HepG2 (cell line): ENCODE results near the gene ROS1. TPM values are rescaled to one million over a fixed set of nuclear protein-coding genes. Genes with fewer than 3 reads are reported as not detected.

Experiments
- ATAC-seq: fragments of 200-7000 bp; cut with Tn5 transposase; 3 replicates; pipeline ENCODE4 v1.9.1; 2020; ENCODE audit warnings: mild to moderate bottlenecking, moderate library complexity
- BruUV-seq: library from RNA; stranded (reverse); fragments of 400-500 nt; replicated peaks from 2 replicates; lab custom pipeline; 2021; lab: Mats Ljungman, UMichigan
- CTCF ChIA-PET: fragments of 300-600 bp; formaldehyde crosslinking; extraction: SDS; loops from one replicate; lab custom pipeline; 2021; ENCODE audit warnings: low total read pairs, inconsistent platforms, low intra/inter-chr PET ratio; lab: Yijun Ruan, JAX
- POLR2A ChIA-PET: fragments of 350-600 bp; sonication (Branson Sonifier 250); formaldehyde crosslinking; loops from one replicate; lab custom pipeline; 2020; ENCODE audit warnings: antibody characterized with exemption, inconsistent platforms; lab: Yijun Ruan, JAX
- DNase-seq: peaks from one replicate; pipeline ENCODE4 v3.0.0-alpha.2; 2015; ENCODE audit warnings: low spot score
- FAIRE-seq: peaks from 3 replicates; lab custom pipeline; 2011; peaks lifted over from hg19 to GRCh38; lab: Jason Lieb, UNC
- H2AFZ ChIP-seq: one replicate; pipeline ENCODE4 v1.6.1; 2011; ENCODE audit warnings: low read length, inconsistent platforms
- H3K27ac ChIP-seq: fragments of 300-600 bp; 3 replicates; pipeline ENCODE4 v1.8.0; 2011; ENCODE audit warnings: mixed run types, mild to moderate bottlenecking, mixed read lengths, low read length, inconsistent platforms; ENCODE audit not compliant: insufficient read depth; ENCODE audit errors: extremely low read length
- H3K27me3 ChIP-seq, 2 experiments: fragments of 200-600 bp in 1 of 2; 2 replicates in 1 of 2; 3 replicates in 1 of 2; pipeline versions ENCODE4 v1.6.0 to v1.8.0; 2011; ENCODE audit warnings: low read length in 2 of 2, mild to moderate bottlenecking in 2 of 2, moderate library complexity in 2 of 2, inconsistent platforms in 1 of 2; ENCODE audit not compliant: insufficient read depth in 2 of 2, control insufficient read depth in 1 of 2
- H3K36me3 ChIP-seq, 2 experiments: fragments of 200-600 bp in 1 of 2; replicated peaks in 1 of 2; 2 replicates in 1 of 2; 3 replicates in 1 of 2; pipeline versions ENCODE4 v1.5.1 to v1.8.0; 2011; ENCODE audit warnings: low read length in 2 of 2, inconsistent platforms in 1 of 2; ENCODE audit not compliant: insufficient read depth in 2 of 2, control insufficient read depth in 1 of 2
- H3K4me1 ChIP-seq: 2 replicates; pipeline ENCODE4 v1.5.1; 2012; ENCODE audit warnings: low read length, inconsistent platforms; ENCODE audit not compliant: insufficient read depth
- H3K4me2 ChIP-seq: 2 replicates; pipeline ENCODE4 v1.6.0; 2011; ENCODE audit warnings: low read depth, low read length, inconsistent platforms
- H3K4me3 ChIP-seq, 3 experiments: fragments of 200-600 bp in 1 of 3; sonication (generic), shearing (Covaris generic) in 1 of 3; replicated peaks in 1 of 3; 2 replicates each; pipeline ENCODE4 v1.5.1; 2011 to 2016; ENCODE audit warnings: low read length in 3 of 3, inconsistent platforms in 2 of 3, low read depth in 2 of 3, mild to moderate bottlenecking in 2 of 3, control low read depth in 1 of 3, mixed read lengths in 1 of 3; ENCODE audit not compliant: insufficient read depth in 1 of 3
- H3K79me2 ChIP-seq: one replicate; pipeline ENCODE4 v1.6.1; 2011; ENCODE audit warnings: low read length, inconsistent platforms; ENCODE audit not compliant: insufficient read depth
- H3K9ac ChIP-seq: 2 replicates; pipeline ENCODE4 v1.6.0; 2011; ENCODE audit warnings: mild to moderate bottlenecking, low read depth, low read length, inconsistent platforms; ENCODE audit not compliant: insufficient read depth
- H3K9me3 ChIP-seq: 2 replicates; pipeline ENCODE4 v1.5.1; 2012; ENCODE audit warnings: mild to moderate bottlenecking, low read length
- H4K20me1 ChIP-seq: 2 replicates; pipeline ENCODE4 v1.6.0; 2011; ENCODE audit warnings: inconsistent platforms, mild to moderate bottlenecking, low read length, moderate library complexity; ENCODE audit not compliant: insufficient read depth
- CEBPB ChIP-seq: IDR thresholded peaks from 2 replicates; pipeline ENCODE4 v1.6.1; 2011; ENCODE audit warnings: low read depth, low read length, improper control_type of control experiment, borderline replicate concordance
- CEBPG ChIP-seq: IDR thresholded peaks from 2 replicates; pipeline ENCODE4 v1.6.1; 2016
- DNMT1 ChIP-seq: sonication (generic); formaldehyde crosslinking; IDR thresholded peaks from 2 replicates; pipeline ENCODE4 v1.5.1; 2020; ENCODE audit warnings: mild to moderate bottlenecking, missing genetic modification reagents
- EP300 ChIP-seq, 3 experiments: sonication (generic) in 1 of 3; formaldehyde crosslinking in 1 of 3; IDR thresholded peaks; 2 replicates each; pipeline versions ENCODE4 v1.5.1 to v1.6.1; 2011 to 2020; ENCODE audit warnings: low read depth in 2 of 3, low read length in 2 of 3, borderline replicate concordance in 1 of 3, improper control_type of control experiment in 1 of 3, mild to moderate bottlenecking in 1 of 3, missing genetic modification reagents in 1 of 3, moderate library complexity in 1 of 3
- TEAD3 ChIP-seq: optimal IDR thresholded peaks from 2 replicates; pipeline ENCODE3; 2016; ENCODE audit warnings: borderline replicate concordance
- ZNF282 ChIP-seq: fragments of 450-650 bp; IDR thresholded peaks from 2 replicates; pipeline ENCODE4 v1.6.1; 2018; ENCODE audit not compliant: partially characterized antibody
- ZNF451 ChIP-seq: sonication (generic); formaldehyde crosslinking; IDR thresholded peaks from 2 replicates; pipeline ENCODE4 v1.5.0; 2020; ENCODE audit warnings: mild to moderate bottlenecking, missing genetic modification reagents
- WGBS: methylation state at CpG from one replicate; pipeline ENCODE4 v1.1.6; 2017; ENCODE audit warnings: low lambda C conversion rate; 5-methylcytosine and 5-hydroxymethylcytosine counted together
- in situ Hi-C: cut with HindIII; loops from 2 replicates; pipeline ENCODE4 v1.10.0; 2017; ENCODE audit warnings: low pct_unique_long_range_greater_than_20kb; ENCODE audit not compliant: extremely low pct_ligation_motif_present
- intact Hi-C: fragments of 100-400 bp; cut with micrococcal nuclease; formaldehyde crosslinking; loops from one replicate; pipeline ENCODE4 v1.10.0; 2022; ENCODE audit not compliant: unreplicated experiment
- polyA plus RNA-seq, 8 experiments: library from polyadenylated mRNA; depleted of rRNA in 3 of 8; stranded (reverse) in 7 of 8; unstranded in 1 of 8; fragments of >200 nt; fragmentation: Illumina TruSeq in 4 of 8; extraction: Trizol in 4 of 8; gene quantifications; 2 replicates each; pipeline versions ENCODE4 v1.2.1 to v1.2.3, GENCODE V29; 2011 to 2016; ENCODE audit warnings: low read depth in 4 of 8, missing spikeins in 1 of 8, mixed read lengths in 1 of 8; ENCODE audit not compliant: insufficient read depth in 1 of 8
- total RNA-seq, 5 experiments: library from RNA; depleted of rRNA; stranded (reverse); fragments of >200 nt; fragmentation: Illumina TruSeq; extraction: Trizol; gene quantifications; 2 replicates each; pipeline ENCODE4 v1.2.3, GENCODE V29; 2016; ENCODE audit warnings: low read depth in 1 of 5
- TF ChIP-seq, protein P1 (sequence below), 2 experiments: fragments of 450-650 bp in 1 of 2; sonication (generic) in 1 of 2; formaldehyde crosslinking; IDR thresholded peaks; 2 replicates each; pipeline versions ENCODE4 v1.5.0 to v1.8.0; 2020 to 2022; ENCODE audit warnings: mild to moderate bottlenecking in 1 of 2, missing genetic modification reagents in 1 of 2

Gene ROS1
- total and polyA plus RNA-seq, 2 of the 13 experiments (the other 11 are each of a cell fraction or from before 2014, with no cell fraction given), result not detected

DNA sequence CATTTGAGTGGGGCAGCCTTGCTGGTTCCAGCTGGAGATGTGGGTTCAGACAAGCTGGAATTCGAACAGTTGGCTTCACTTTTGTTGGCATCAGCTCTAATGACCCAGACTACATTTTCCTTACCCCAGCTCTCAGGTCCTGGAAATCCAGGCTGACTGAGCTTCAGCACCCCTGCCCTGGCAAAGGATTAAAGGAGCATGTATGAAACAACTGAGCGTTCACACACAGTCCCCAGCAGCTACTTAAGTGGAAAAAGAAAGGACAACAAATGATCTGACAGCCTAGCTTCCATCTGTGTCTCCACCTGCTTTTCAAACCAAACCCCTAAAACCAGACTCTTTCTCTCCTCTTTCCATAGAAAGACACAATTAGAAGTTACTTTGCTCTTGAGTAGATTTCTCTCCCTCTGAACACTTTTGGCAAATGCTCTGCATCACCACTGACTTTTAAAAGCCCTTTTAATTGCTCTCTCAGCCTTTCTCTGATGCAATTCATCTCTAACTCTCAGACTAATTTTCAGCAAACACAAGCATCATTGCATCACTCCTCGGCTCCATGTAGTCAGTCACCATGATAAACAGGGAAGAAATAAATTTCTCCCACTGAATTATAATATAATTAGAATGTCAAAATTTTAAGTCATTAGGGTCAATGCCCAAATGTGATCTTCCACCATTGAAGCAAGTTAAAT is 28.1 kb downstream of the ROS1 start:
- Histone ChIP-seq H4K20me1 (no peaks in the 10 kb centered on the region), H3K4me2 (no peak overlapping the region), H3K79me2 (no peaks in the 10 kb centered on the region), H2AFZ (no peak overlapping the region), H3K9ac (no peak overlapping the region), H3K27ac (no peak overlapping the region), H3K36me3 (no peaks in the 10 kb centered on the region), H3K27me3 (no peaks in the 10 kb centered on the region), H3K9me3 (no peaks in the 10 kb centered on the region), H3K4me3 (no peak overlapping the region), H3K4me1 (peaks cover 7% of the 10 kb centered on the region; the same call in 1 of the 2 replicates)
- DNase-seq (no peak), ATAC-seq (no peak; the same call in 2 of the 3 replicates), FAIRE-seq (no peak)
- no TSS peak for BruUV-seq
- 3% methylated on average over 3 of the region's 3 CpGs for WGBS
- POLR2A ChIA-PET, result no interaction called here
- intact Hi-C loops, result no loop called here
- CTCF ChIA-PET, result no interaction called here
- peak; percentile 51 for TF ChIP-seq CEBPG (CRISPR knock-in tag)
- TF ChIP-seq, protein P1, sequence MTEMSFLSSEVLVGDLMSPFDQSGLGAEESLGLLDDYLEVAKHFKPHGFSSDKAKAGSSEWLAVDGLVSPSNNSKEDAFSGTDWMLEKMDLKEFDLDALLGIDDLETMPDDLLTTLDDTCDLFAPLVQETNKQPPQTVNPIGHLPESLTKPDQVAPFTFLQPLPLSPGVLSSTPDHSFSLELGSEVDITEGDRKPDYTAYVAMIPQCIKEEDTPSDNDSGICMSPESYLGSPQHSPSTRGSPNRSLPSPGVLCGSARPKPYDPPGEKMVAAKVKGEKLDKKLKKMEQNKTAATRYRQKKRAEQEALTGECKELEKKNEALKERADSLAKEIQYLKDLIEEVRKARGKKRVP (CRISPR knock-in tag; IDR thresholded peaks at IDR 0.05), result peak in 1 of 2 experiments; percentile 94; a peak in 2 of 4 replicates
- peak; percentile 89 for TF ChIP-seq CEBPB
- no peak for TF ChIP-seq ZNF451 (CRISPR knock-in tag)
- TF ChIP-seq DNMT1, result no peak
- in situ Hi-C loops, result no loop called here

GRCh38 chr6:117396228-117396627 is 29.5 kb downstream of the ROS1 start:
- Histone ChIP-seq H3K27me3 (no peaks in the 10 kb centered on the region), H3K9me3 (no peaks in the 10 kb centered on the region), H3K36me3 (no peaks in the 10 kb centered on the region), H3K79me2 (no peaks in the 10 kb centered on the region), H3K4me3 (no peak overlapping the region), H2AFZ (no peak overlapping the region), H3K4me1 (peaks cover 14% of the 10 kb centered on the region; the same call in 1 of the 2 replicates), H3K9ac (no peak overlapping the region), H3K4me2 (no peak overlapping the region), H4K20me1 (no peaks in the 10 kb centered on the region), H3K27ac (no peak overlapping the region)
- ChIA-PET CTCF (no interaction called here), POLR2A (no interaction called here)
- no TSS peak for BruUV-seq
- 1% methylated on average over 4 of the region's 4 CpGs for WGBS
- ATAC-seq, result no peak
- in situ Hi-C loops (no loop called here), intact Hi-C loops (no loop called here)
- peak; percentile 29 for DNase-seq
- peak; percentile 23 for FAIRE-seq
- TF ChIP-seq ZNF282 (no peak), TEAD3 (CRISPR knock-in tag) (peak; percentile 23), EP300 (IDR thresholded peaks at IDR 0.05; ENCODE audit: low read depth in 2 of 2, low read length in 2 of 2) (peak in 1 of 2 experiments; percentile 34; a peak in 1 of 4 replicates), EP300 (CRISPR knock-in tag; IDR thresholded peaks at IDR 0.05; ENCODE audit: borderline replicate concordance) (no peak)
